ENCODE measurements around the gene CEP85L. TPM values are rescaled to one million over a fixed set of nuclear protein-coding genes. Genes with fewer than 3 reads are reported as not detected.
A peak's percentile ranks its signal among the peaks of the same experiment; 100 is the strongest.

The CEP85L gene
- total and polyA plus RNA-seq, 4 donors: 7.4 to 37.3 (median 18.2) TPM

- Histone ChIP-seq H3K36me3 (ENCODE audit: control insufficient read depth, insufficient read depth, low read length) (peaks cover 3% of the 10 kb centered on the region), H3K27me3 (ENCODE audit: control insufficient read depth, insufficient read depth, low read length) (no peaks in the 10 kb centered on the region), H3K4me3 (ENCODE audit: low read depth, low read length) (no peak overlapping the region), H3K9me3 (ENCODE audit: control insufficient read depth, insufficient read depth, low read length) (peaks cover 5% of the 10 kb centered on the region), H3K27ac (ENCODE audit: low read depth, low read length) (no peak overlapping the region), H3K4me1 (ENCODE audit: control insufficient read depth, insufficient read depth, low read length) (no peaks in the 10 kb centered on the region)
- DNase-seq (ENCODE audit: low read depth in 4 of 6, low spot score in 6 of 6): no peak
- WGBS (ENCODE audit: insufficient coverage): no CpG with 5 or more reads among the region's 1 CpG
These were observed 20.5 kb downstream of the CEP85L start for GRCh38 chr6:118630923-118631322.

DNA sequence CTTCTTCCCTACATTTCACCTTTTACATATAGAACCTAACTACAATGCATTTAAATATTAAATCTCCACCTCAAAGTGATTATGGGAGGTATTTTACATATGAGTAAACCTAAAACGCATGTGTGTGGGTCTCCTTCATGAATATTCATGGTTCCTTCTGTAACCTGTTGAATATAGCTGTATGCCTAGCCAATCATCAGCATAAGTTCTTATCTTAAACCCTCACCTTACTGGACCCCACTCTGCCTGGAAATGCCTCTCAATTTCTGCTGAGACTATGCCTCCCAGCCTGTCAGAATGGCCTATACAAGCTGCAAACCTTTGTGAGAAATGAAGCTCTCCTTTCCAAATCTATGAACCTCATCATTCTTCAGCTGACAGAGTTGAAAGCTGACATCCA, 21.3 kb downstream of the CEP85L start:
- Histone ChIP-seq H3K4me3 (ENCODE audit: low read depth, low read length) (no peak overlapping the region), H3K36me3 (ENCODE audit: control insufficient read depth, insufficient read depth, low read length) (peaks cover 3% of the 10 kb centered on the region), H3K9me3 (ENCODE audit: control insufficient read depth, insufficient read depth, low read length) (peaks cover 10% of the 10 kb centered on the region), H3K4me1 (ENCODE audit: control insufficient read depth, insufficient read depth, low read length) (no peaks in the 10 kb centered on the region), H3K27ac (ENCODE audit: low read depth, low read length) (no peak overlapping the region), H3K27me3 (ENCODE audit: control insufficient read depth, insufficient read depth, low read length) (no peaks in the 10 kb centered on the region)
- DNase-seq (ENCODE audit: low read depth in 4 of 6, low spot score in 6 of 6): no peak
- no CpG with 5 or more reads among the region's 1 CpG for WGBS (ENCODE audit: insufficient coverage)

- 100% methylated on average over 1 of the region's 3 CpGs for WGBS (ENCODE audit: insufficient coverage)
- H3K27me3 ChIP-seq (ENCODE audit: control insufficient read depth, insufficient read depth, low read length): no peaks in the 10 kb centered on the region
- DNase-seq (ENCODE audit: low read depth in 4 of 6, low spot score in 6 of 6): no peak
These were observed 23.7 kb downstream of the CEP85L start for GRCh38 chr6:118627724-118628123.

DNA sequence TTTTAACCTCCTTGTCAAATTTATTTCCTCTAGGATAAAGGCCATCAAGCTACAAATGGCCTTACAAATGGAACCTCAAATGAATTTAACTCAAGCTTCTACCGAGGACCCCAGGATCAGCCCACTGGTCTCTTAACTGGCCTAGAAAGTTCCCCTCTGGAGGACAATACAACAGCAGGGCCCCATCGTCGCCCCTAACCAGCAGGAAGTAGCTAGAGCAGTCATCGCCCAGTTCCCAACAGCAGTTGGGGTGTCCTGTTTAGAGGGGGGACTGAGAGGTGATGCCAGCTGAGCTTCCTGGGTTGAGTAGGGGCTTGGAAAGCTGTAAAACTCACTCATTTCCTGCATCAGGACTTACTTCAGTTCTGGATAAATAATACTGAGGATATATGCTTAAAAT, 25.6 kb downstream of the CEP85L start:
- Histone ChIP-seq H3K36me3 (ENCODE audit: control insufficient read depth, insufficient read depth, low read length) (peaks cover 3% of the 10 kb centered on the region), H3K9me3 (ENCODE audit: control insufficient read depth, insufficient read depth, low read length) (peaks cover 10% of the 10 kb centered on the region), H3K27me3 (ENCODE audit: control insufficient read depth, insufficient read depth, low read length) (no peaks in the 10 kb centered on the region), H3K4me3 (ENCODE audit: low read depth, low read length) (no peak overlapping the region), H3K4me1 (ENCODE audit: control insufficient read depth, insufficient read depth, low read length) (no peaks in the 10 kb centered on the region), H3K27ac (ENCODE audit: low read depth, low read length) (no peak overlapping the region)
- DNase-seq (ENCODE audit: low read depth in 4 of 6, low spot score in 6 of 6): no peak
- 88% methylated on average over 1 of the region's 4 CpGs for WGBS (ENCODE audit: insufficient coverage)

More at GRCh38 chr6:118627724-118628123, 23.7 kb downstream of the CEP85L start:
- Histone ChIP-seq H3K4me3 (ENCODE audit: low read depth, low read length) (no peak overlapping the region), H3K36me3 (ENCODE audit: control insufficient read depth, insufficient read depth, low read length) (peaks cover 3% of the 10 kb centered on the region), H3K9me3 (ENCODE audit: control insufficient read depth, insufficient read depth, low read length) (peaks cover 10% of the 10 kb centered on the region), H3K4me1 (ENCODE audit: control insufficient read depth, insufficient read depth, low read length) (no peaks in the 10 kb centered on the region), H3K27ac (ENCODE audit: low read depth, low read length) (no peak overlapping the region)

DNA sequence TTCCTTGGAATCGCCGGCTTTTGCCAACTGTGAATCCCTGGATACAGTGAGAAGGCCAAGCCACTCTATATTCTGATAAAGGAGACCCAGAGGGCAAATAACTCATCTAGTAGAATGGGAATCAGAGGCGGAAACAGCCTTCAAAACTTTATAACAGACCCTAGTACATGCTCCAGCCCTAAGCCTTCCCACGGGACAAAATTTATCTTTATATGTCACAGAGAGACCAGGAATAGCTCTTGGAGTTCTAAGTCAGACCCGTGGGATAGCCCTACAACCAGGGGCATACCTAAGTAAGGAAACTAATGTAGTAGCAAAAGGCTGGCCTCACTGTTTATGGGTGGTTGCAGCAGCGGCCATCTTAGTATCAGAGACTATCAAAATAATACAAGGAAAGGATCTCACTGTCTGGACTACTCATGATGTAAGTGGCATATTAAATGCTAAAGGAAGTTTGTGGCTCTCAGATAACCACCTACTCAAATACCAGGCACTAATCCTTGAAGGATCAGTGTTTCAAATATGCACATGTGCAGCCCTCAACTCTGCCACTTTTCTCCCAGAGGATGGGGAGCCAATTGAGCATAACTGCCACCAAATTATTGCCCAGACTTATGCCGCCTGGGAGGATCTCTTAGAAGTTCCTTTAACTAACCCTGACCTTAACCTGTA, 29.5 kb downstream of the CEP85L start:
- H3K36me3 ChIP-seq (ENCODE audit: control insufficient read depth, insufficient read depth, low read length): no peaks in the 10 kb centered on the region
- peaks cover 10% of the 10 kb centered on the region for H3K9me3 ChIP-seq (ENCODE audit: control insufficient read depth, insufficient read depth, low read length)
- DNase-seq (ENCODE audit: low read depth in 4 of 6, low spot score in 6 of 6): no peak
- H3K4me3 ChIP-seq (ENCODE audit: low read depth, low read length): no peak overlapping the region
- no peaks in the 10 kb centered on the region for H3K4me1 ChIP-seq (ENCODE audit: control insufficient read depth, insufficient read depth, low read length)
- no peaks in the 10 kb centered on the region for H3K27me3 ChIP-seq (ENCODE audit: control insufficient read depth, insufficient read depth, low read length)
- no peak overlapping the region for H3K27ac ChIP-seq (ENCODE audit: low read depth, low read length)
- 100% methylated on average over 4 of the region's 7 CpGs for WGBS (ENCODE audit: insufficient coverage)

DNA sequence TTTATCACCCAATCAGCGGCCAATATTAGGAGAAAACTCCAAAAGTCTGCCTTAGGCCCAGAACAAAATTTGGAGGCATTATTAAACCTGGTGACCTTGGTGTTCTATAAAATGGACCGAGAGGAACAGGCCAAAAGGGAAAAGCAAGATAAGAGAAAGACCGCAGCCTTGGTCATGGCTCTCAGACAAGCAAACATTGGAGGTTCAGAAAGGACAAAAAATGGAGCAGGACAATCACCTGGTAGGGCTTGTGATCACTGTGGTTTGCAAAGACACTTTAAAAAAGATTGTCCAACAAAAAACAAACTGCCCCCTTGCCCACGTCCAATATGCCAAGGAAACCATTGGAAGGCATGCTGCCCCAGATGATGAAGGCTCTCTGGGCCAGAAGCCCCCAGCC, 31.2 kb downstream of the CEP85L start:
- 100% methylated on average over 2 of the region's 4 CpGs for WGBS (ENCODE audit: insufficient coverage)
- no peaks in the 10 kb centered on the region for H3K4me1 ChIP-seq (ENCODE audit: control insufficient read depth, insufficient read depth, low read length)
- H3K36me3 ChIP-seq (ENCODE audit: control insufficient read depth, insufficient read depth, low read length): no peaks in the 10 kb centered on the region
- H3K27ac ChIP-seq (ENCODE audit: low read depth, low read length): no peak overlapping the region
- DNase-seq (ENCODE audit: low read depth in 4 of 6, low spot score in 6 of 6): no peak
- no peak overlapping the region for H3K4me3 ChIP-seq (ENCODE audit: low read depth, low read length)
- H3K27me3 ChIP-seq (ENCODE audit: control insufficient read depth, insufficient read depth, low read length): no peaks in the 10 kb centered on the region
- H3K9me3 ChIP-seq (ENCODE audit: control insufficient read depth, insufficient read depth, low read length): no peaks in the 10 kb centered on the region

DNA sequence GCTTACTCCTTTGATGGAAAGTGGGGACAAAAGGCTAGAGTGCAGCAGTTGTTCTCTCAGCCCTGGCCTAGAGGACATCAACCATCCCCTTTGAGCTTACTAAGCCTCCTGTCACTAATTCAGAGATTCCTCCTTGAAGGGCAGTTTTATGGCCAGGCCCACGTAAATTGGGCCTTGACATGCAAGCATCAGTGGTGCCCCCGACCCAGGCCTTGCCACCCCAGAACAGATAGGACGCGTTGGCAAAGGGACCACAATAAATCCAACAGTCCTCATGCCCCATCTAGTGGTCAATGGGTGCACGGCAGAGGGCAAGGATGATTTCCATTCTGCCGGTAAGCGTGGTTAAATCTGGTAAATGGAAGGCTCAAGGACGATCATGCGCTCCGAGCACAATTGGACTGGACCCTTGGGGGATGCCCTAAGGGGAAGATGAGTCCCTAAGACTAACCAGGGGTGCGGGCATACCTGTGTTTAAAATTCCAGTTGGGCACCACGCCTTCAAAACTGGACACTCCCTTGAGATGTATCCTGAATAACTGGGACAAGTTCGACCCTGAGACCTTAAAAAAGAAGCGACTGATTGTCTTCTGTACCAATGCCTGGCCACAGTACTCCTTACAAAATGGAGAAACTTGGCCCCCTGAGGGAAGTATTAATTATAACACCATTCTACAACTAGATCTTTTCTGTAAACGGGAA, 32.6 kb downstream of the CEP85L start:
- 55% methylated on average over 11 of the region's 15 CpGs for WGBS (ENCODE audit: insufficient coverage)
- H3K27ac ChIP-seq (ENCODE audit: low read depth, low read length): no peak overlapping the region
- no peak overlapping the region for H3K4me3 ChIP-seq (ENCODE audit: low read depth, low read length)
- H3K27me3 ChIP-seq (ENCODE audit: control insufficient read depth, insufficient read depth, low read length): no peaks in the 10 kb centered on the region
- no peaks in the 10 kb centered on the region for H3K9me3 ChIP-seq (ENCODE audit: control insufficient read depth, insufficient read depth, low read length)
- H3K36me3 ChIP-seq (ENCODE audit: control insufficient read depth, insufficient read depth, low read length): no peaks in the 10 kb centered on the region
- peak in 1 of 6 donors; percentile 15 for DNase-seq (ENCODE audit: low read depth in 4 of 6, low spot score in 6 of 6)
- H3K4me1 ChIP-seq (ENCODE audit: control insufficient read depth, insufficient read depth, low read length): no peaks in the 10 kb centered on the region

DNA sequence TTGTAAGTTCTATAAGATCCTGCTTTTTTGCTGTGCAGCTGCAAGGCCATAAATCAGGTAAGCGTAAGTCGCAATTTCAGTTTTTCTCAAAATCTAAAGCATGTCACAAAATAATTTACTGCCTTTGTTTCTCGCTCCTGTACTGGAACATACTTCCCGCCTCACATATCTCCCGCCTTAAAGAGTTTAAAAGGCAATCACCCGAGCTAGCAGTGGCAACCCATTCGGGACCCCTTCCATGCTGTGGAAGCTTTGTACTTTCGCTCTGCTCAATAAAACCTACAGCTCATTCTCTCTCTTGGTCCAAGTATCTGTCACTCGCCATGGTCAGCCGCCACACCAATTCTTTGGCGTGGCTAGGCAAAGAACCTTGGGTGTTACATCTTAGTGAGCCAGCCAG, 34.0 kb downstream of the CEP85L start:
- Histone ChIP-seq H3K36me3 (ENCODE audit: control insufficient read depth, insufficient read depth, low read length) (no peaks in the 10 kb centered on the region), H3K4me3 (ENCODE audit: low read depth, low read length) (no peak overlapping the region), H3K27ac (ENCODE audit: low read depth, low read length) (no peak overlapping the region), H3K4me1 (ENCODE audit: control insufficient read depth, insufficient read depth, low read length) (no peaks in the 10 kb centered on the region), H3K9me3 (ENCODE audit: control insufficient read depth, insufficient read depth, low read length) (peaks cover 1% of the 10 kb centered on the region), H3K27me3 (ENCODE audit: control insufficient read depth, insufficient read depth, low read length) (no peaks in the 10 kb centered on the region)
- DNase-seq (ENCODE audit: low read depth in 4 of 6, low spot score in 6 of 6): peak in 1 of 6 donors; percentile 31
- WGBS (ENCODE audit: insufficient coverage): 62% methylated on average over 11 of the region's 11 CpGs

DNA sequence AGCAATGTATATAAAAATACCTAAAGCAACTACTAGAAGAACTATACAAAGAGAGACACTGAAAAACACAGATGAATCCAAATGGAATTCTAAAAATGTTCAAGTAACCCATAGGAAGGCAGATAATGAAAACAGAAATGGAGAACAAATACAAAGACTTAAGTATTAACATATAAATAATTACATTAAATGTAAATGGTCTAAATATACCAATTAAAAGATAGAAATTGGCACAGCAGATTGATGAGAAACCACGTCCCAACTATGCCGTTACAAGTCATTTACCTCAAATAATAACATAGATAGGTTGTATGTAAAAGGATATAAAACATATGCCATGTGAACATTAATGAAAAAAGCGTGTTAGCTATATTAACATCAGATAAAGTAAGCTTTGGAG, 40.1 kb downstream of the CEP85L start:
- H3K9me3 ChIP-seq (ENCODE audit: control insufficient read depth, insufficient read depth, low read length): peaks cover 4% of the 10 kb centered on the region
- no peaks in the 10 kb centered on the region for H3K27me3 ChIP-seq (ENCODE audit: control insufficient read depth, insufficient read depth, low read length)
- no CpG with 5 or more reads among the region's 3 CpGs for WGBS (ENCODE audit: insufficient coverage)
- H3K4me3 ChIP-seq (ENCODE audit: low read depth, low read length): no peak overlapping the region
- no peak for DNase-seq (ENCODE audit: low read depth in 4 of 6, low spot score in 6 of 6)
- H3K27ac ChIP-seq (ENCODE audit: low read depth, low read length): no peak overlapping the region
- no peaks in the 10 kb centered on the region for H3K36me3 ChIP-seq (ENCODE audit: control insufficient read depth, insufficient read depth, low read length)
- no peaks in the 10 kb centered on the region for H3K4me1 ChIP-seq (ENCODE audit: control insufficient read depth, insufficient read depth, low read length)

GRCh38 chr6:118606858-118607257, 44.5 kb downstream of the CEP85L start:
- WGBS (ENCODE audit: insufficient coverage): 100% methylated on average over 2 of the region's 5 CpGs
- DNase-seq (ENCODE audit: low read depth in 4 of 6, low spot score in 6 of 6): no peak
- Histone ChIP-seq H3K9me3 (ENCODE audit: control insufficient read depth, insufficient read depth, low read length) (peaks cover 3% of the 10 kb centered on the region), H3K4me1 (ENCODE audit: control insufficient read depth, insufficient read depth, low read length) (no peaks in the 10 kb centered on the region), H3K36me3 (ENCODE audit: control insufficient read depth, insufficient read depth, low read length) (no peaks in the 10 kb centered on the region), H3K27ac (ENCODE audit: low read depth, low read length) (no peak overlapping the region), H3K4me3 (ENCODE audit: low read depth, low read length) (no peak overlapping the region), H3K27me3 (ENCODE audit: control insufficient read depth, insufficient read depth, low read length) (no peaks in the 10 kb centered on the region)

Measured in spinal cord (tissue), 10 donors.